ENCODE data around the gene CAB39L.

DNA sequence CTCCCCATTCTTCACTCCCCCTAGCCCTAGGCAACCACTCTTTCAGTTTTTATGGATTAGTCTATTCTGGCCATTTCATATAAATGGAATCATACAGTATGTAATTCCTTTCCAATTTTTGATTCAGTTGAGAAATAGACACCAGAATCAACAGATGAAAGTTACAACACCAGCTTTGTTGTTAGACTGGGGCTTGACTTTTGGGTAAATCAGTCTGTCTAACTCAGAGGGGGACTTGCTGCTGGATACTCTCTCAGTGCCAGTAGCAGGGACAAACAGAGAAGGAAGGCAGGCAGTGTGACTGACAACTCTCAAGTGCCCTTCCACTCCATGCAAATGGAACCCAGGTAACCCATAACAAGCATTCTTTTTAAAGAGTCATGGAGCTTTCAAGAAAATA, 155.4 kb downstream of the CAB39L start:
- TF ChIP-seq, protein P1, sequence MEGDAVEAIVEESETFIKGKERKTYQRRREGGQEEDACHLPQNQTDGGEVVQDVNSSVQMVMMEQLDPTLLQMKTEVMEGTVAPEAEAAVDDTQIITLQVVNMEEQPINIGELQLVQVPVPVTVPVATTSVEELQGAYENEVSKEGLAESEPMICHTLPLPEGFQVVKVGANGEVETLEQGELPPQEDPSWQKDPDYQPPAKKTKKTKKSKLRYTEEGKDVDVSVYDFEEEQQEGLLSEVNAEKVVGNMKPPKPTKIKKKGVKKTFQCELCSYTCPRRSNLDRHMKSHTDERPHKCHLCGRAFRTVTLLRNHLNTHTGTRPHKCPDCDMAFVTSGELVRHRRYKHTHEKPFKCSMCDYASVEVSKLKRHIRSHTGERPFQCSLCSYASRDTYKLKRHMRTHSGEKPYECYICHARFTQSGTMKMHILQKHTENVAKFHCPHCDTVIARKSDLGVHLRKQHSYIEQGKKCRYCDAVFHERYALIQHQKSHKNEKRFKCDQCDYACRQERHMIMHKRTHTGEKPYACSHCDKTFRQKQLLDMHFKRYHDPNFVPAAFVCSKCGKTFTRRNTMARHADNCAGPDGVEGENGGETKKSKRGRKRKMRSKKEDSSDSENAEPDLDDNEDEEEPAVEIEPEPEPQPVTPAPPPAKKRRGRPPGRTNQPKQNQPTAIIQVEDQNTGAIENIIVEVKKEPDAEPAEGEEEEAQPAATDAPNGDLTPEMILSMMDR (IDR thresholded peaks at IDR 0.05), result no peak
- no peak for TF ChIP-seq POLR2A (IDR thresholded peaks at IDR 0.05; ENCODE audit: low read depth)
- no peak for TF ChIP-seq POLR2AphosphoS5 (IDR thresholded peaks at IDR 0.05)
- no peak for TF ChIP-seq EP300 (IDR thresholded peaks at IDR 0.05)
